C4-2B (cell line): Measurements from ENCODE around the gene KIAA0040.

Experiments used
- CTCF ChIP-seq: fragments of 450-650 bp; conservative IDR thresholded peaks from 2 replicates; pipeline ENCODE4 v1.5.1; 2017; ENCODE audit warnings: mild to moderate bottlenecking
- ZFX ChIP-seq: fragments of 450-650 bp; IDR thresholded peaks from 2 replicates; pipeline ENCODE4 v1.6.1; 2017

DNA sequence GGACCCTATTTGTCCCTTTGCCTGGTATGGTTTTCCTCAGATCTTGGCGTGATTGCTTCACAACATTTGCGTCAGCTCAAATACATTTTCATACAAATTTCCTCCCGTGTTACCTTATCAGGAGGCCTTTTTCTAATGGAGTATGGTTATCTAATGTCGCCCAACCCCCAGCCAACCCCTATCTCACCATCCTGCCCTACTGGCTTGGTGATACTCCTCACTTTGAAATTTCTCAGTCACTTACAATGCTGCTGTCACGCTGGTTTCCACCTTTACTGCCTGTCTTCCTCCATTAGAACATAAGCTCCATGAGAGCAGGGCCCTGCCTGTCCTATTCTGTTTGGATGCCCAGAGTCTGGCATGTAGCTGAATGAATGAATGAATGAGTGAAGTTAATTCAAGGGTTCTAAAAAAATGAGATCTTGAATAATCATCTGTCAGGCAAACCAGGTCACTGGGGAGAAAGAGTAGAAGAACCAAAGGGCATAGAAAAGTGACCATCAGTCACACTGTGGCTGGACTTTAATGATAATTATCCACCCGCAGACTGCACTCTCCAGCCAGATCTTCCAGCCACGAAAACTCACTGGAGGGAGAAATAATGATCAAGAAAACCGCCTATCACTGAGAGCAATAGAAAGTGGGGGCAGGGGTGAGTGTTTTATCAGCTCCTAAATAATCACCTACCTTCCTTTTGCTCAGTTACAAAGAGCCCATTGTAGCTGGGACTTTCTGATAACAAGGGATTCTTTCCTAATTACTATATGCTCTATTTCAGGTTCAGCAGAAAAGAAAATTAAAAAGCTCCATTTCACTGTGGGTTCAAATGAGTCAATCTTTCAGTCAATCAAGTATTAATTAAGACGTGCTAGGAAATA, 21.3 kb downstream of the KIAA0040 start:
- TF ChIP-seq CTCF (no peak), ZFX (no peak)
